ENCODE measurements around the gene PLEKHA3.

Gene PLEKHA3

DNA sequence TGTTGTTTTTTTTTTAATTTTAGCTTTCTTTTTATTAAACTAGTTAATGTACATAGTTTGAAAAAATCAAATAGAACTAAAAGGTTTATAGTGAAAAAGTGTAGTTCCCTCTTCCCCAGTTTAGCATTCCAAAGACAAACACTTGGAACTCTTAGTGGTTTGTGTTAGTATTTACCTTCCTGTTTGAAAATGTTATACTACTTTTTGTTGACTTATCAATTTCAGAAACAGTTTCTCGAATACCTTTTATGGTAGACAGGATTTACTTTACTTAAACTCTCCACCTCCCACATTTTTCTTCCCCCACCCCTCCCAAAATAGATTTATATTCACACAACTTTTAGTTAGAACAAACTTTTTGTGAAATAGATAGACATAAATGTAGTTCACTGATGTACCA lies 26.7 kb downstream of the PLEKHA3 start:
- in situ Hi-C loops (cut with MboI; ENCODE audit: low pct_unique_long_range_greater_than_20kb, low sequenced_read_pairs, unreplicated experiment), result no loop called here
- TF ChIP-seq, protein P1, sequence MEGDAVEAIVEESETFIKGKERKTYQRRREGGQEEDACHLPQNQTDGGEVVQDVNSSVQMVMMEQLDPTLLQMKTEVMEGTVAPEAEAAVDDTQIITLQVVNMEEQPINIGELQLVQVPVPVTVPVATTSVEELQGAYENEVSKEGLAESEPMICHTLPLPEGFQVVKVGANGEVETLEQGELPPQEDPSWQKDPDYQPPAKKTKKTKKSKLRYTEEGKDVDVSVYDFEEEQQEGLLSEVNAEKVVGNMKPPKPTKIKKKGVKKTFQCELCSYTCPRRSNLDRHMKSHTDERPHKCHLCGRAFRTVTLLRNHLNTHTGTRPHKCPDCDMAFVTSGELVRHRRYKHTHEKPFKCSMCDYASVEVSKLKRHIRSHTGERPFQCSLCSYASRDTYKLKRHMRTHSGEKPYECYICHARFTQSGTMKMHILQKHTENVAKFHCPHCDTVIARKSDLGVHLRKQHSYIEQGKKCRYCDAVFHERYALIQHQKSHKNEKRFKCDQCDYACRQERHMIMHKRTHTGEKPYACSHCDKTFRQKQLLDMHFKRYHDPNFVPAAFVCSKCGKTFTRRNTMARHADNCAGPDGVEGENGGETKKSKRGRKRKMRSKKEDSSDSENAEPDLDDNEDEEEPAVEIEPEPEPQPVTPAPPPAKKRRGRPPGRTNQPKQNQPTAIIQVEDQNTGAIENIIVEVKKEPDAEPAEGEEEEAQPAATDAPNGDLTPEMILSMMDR (IDR thresholded peaks at IDR 0.05; ENCODE audit: extremely low read depth, insufficient read depth, missing control alignments), result no peak
- DNase-seq (ENCODE audit: low spot score), result no peak

DNA sequence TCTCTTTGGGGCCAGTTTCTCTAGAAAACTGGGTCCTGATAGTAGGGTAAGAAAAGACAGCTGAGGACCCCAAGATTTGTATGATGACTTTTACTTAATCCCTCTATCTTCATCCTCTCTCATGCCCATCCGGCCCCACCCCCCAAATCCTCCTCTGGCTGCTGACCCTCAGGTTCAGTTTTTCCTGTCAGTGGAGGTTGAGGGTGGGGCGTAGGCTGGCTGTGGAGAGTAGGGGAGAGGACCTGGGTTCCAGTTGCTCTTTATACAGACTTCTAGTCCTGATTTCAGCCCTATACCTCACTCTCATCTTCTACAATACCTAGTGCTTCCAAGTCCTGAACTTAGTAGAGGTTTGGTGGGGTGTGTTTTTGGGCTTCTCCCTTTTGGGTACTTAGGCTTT lies 28.4 kb downstream of the PLEKHA3 start:
- no peak for DNase-seq (ENCODE audit: low spot score)
- TF ChIP-seq, protein P1 (IDR thresholded peaks at IDR 0.05; ENCODE audit: extremely low read depth, insufficient read depth, missing control alignments), result no peak
- in situ Hi-C loops (cut with MboI; ENCODE audit: low pct_unique_long_range_greater_than_20kb, low sequenced_read_pairs, unreplicated experiment), result no loop called here

DNA sequence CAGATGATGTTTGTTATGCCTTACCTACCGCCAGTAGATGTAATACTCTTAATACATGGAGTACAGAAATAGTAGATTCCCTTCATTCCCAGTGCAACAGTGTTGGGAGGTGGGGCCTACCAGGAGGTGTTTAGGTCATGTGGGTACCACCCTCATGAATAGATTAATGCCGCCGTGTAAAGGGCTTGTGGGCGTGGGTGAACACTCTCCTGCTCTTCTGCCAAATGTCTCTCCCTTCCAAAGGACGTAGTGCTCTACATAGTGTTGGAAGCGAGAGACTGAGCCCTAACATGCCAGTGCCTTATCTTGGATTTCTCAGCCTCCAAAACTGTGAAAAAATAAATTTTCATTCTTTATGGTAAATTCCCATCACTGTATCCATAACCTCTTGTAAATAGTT lies 30.1 kb downstream of the PLEKHA3 start:
- DNase-seq (ENCODE audit: low spot score), result no peak
- in situ Hi-C loops (cut with MboI; ENCODE audit: low pct_unique_long_range_greater_than_20kb, low sequenced_read_pairs, unreplicated experiment), result no loop called here
- TF ChIP-seq, protein P1 (IDR thresholded peaks at IDR 0.05; ENCODE audit: extremely low read depth, insufficient read depth, missing control alignments), result no peak

DNA sequence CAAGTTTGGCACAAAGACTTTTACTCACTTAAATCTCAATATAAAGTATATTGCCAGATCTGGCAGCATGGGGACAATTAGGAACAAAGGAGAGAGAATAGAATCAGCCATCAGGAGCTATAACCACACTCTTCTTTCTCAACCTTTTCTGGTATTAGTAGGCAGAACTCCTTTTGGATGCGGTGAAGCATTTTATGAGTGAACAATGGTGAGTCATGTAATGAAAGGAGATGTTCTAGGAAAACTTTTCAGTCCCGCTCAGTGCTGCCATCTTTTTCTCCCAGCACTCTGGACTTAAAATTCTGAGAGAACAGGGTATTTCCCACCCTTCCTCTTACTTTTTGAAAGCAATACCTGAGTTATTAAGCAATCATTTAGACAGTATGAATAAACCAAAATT lies 32.2 kb downstream of the PLEKHA3 start:
- TF ChIP-seq, protein P1 (IDR thresholded peaks at IDR 0.05; ENCODE audit: extremely low read depth, insufficient read depth, missing control alignments), result no peak
- in situ Hi-C loops (cut with MboI; ENCODE audit: low pct_unique_long_range_greater_than_20kb, low sequenced_read_pairs, unreplicated experiment), result no loop called here
- no peak for DNase-seq (ENCODE audit: low spot score)

DNA sequence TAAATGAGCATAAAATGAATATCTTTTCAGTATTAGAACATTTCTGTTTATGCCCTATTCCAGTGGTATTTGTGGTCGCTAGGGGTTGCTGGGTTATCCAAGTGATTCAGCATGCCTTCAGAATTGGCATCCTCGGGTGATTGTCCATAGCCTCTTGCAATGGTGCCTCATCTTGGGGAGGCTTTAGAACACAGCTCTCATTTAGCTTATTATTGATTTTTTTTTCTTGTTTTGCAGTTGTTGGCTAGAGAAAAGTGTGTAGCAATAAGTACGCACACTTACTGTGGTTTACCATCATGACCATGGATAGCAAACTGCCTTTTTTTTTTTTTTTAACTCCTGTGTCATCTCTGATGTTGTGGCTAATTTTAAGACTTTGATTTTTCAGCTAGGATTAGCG lies 33.6 kb downstream of the PLEKHA3 start:
- in situ Hi-C loops (cut with MboI; ENCODE audit: low pct_unique_long_range_greater_than_20kb, low sequenced_read_pairs, unreplicated experiment), result no loop called here
- TF ChIP-seq, protein P1 (IDR thresholded peaks at IDR 0.05; ENCODE audit: extremely low read depth, insufficient read depth, missing control alignments), result no peak
- no peak for DNase-seq (ENCODE audit: low spot score)

DNA sequence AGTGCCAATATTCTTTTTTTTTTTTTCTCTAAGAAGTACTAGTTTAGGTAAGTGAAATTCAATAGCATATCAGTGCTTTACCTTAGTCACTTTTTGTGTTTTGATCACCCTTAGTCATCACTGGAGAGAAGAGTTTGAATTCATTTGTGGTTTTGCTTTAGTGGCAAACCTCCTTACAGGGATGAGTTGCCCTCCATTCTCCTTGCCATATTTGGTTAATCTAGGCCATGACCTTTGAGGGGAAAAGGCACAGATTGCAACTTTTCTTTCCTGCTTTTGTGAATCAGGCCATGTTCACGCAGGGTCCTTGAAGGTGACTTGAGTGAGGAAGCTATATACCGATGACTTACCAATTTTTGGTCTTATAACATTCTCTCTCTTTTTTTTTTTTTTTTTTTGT lies 34.4 kb downstream of the PLEKHA3 start:
- in situ Hi-C loops (cut with MboI; ENCODE audit: low pct_unique_long_range_greater_than_20kb, low sequenced_read_pairs, unreplicated experiment), result no loop called here
- DNase-seq (ENCODE audit: low spot score), result no peak
- TF ChIP-seq, protein P1 (IDR thresholded peaks at IDR 0.05; ENCODE audit: extremely low read depth, insufficient read depth, missing control alignments), result no peak

DNA sequence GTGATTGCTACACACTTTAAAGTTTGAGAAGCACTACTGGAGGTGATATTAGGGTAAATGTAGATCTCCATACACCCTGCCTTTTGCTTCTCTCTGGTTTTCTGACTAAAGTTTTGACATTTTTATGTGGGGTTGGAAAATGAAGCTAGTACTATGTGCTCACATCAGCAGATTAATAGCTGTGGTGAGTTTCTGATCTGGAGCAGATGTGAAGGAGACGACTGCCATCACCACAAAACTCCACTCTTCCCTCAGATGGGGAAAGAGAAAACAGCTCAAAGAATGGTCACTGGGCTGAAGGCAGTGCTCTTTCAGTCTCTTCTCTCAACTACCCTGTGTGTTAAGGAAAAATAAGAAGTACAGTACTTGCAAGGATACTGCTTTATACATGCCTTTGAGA lies 37.2 kb downstream of the PLEKHA3 start:
- in situ Hi-C loops (cut with MboI; ENCODE audit: low pct_unique_long_range_greater_than_20kb, low sequenced_read_pairs, unreplicated experiment), result no loop called here
- no peak for DNase-seq (ENCODE audit: low spot score)

More for the DNA sequence above, 37.2 kb downstream of the PLEKHA3 start:
- TF ChIP-seq, protein P1 (IDR thresholded peaks at IDR 0.05; ENCODE audit: extremely low read depth, insufficient read depth, missing control alignments), result no peak
